NB4 (cell line): ENCODE results near the gene ATM.

ENCODE experiments used
- POLR2A ChIP-seq: IDR thresholded peaks from 2 replicates; pipeline ENCODE4 v1.6.1; 2011; ENCODE audit warnings: mild to moderate bottlenecking; ENCODE audit not compliant: insufficient read length; ENCODE audit errors: extremely low read depth
- TF ChIP-seq, protein P1 (sequence below): IDR thresholded peaks from one replicate; pipeline ENCODE4 v1.5.1; 2012; ENCODE audit warnings: low read depth, low read length

DNA sequence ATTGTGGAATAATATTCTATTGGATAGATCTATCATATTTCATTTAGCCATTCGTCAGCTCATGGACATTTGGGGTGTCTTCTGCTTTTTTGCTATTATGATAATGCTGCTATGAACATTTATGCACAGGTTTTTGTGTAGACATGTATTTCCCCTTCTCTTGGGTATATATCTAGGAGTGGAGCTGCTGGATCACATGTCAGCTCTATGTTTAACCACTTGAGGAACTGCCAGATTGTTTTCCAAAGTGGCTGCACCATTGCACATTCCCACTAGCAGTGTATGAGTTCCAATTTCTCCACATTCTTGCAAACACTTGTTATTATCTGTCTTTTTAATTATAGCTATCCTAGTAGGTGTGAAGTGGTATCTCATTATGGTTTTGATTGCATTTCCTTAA, 169.5 kb downstream of the ATM start:
- TF ChIP-seq, protein P1, sequence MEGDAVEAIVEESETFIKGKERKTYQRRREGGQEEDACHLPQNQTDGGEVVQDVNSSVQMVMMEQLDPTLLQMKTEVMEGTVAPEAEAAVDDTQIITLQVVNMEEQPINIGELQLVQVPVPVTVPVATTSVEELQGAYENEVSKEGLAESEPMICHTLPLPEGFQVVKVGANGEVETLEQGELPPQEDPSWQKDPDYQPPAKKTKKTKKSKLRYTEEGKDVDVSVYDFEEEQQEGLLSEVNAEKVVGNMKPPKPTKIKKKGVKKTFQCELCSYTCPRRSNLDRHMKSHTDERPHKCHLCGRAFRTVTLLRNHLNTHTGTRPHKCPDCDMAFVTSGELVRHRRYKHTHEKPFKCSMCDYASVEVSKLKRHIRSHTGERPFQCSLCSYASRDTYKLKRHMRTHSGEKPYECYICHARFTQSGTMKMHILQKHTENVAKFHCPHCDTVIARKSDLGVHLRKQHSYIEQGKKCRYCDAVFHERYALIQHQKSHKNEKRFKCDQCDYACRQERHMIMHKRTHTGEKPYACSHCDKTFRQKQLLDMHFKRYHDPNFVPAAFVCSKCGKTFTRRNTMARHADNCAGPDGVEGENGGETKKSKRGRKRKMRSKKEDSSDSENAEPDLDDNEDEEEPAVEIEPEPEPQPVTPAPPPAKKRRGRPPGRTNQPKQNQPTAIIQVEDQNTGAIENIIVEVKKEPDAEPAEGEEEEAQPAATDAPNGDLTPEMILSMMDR: no peak
- no peak for TF ChIP-seq POLR2A
